DND-41 (cell line): ENCODE data around the gene KCNJ11.

Experiments used
- ATAC-seq: fragments of 200-7000 bp; cut with Tn5 transposase; 3 replicates; pipeline ENCODE4 v1.9.1; 2021; ENCODE audit warnings: low read depth; ENCODE audit not compliant: insufficient read depth
- DNase-seq: peaks from one replicate; pipeline ENCODE4 v3.0.0-alpha.2; 2020
- H2AFZ ChIP-seq: 2 replicates; pipeline ENCODE4 v1.6.0; 2012; ENCODE audit warnings: low read depth, low read length
- H3K27ac ChIP-seq: 2 replicates; pipeline ENCODE4 v1.5.1; 2012; ENCODE audit warnings: low read length, inconsistent platforms
- H3K27me3 ChIP-seq: fragments of 200-600 bp; sonication (generic); 2 replicates; pipeline ENCODE4 v1.6.0; 2012; ENCODE audit warnings: low read length, mild to moderate bottlenecking, inconsistent platforms; ENCODE audit not compliant: insufficient read depth, poor library complexity
- H3K36me3 ChIP-seq: 2 replicates; pipeline ENCODE4 v1.5.1; 2012; ENCODE audit warnings: low read length, inconsistent platforms; ENCODE audit not compliant: insufficient read depth
- H3K4me1 ChIP-seq: 2 replicates; pipeline ENCODE4 v1.5.1; 2012; ENCODE audit warnings: mild to moderate bottlenecking, low read length; ENCODE audit not compliant: insufficient read depth
- H3K4me2 ChIP-seq: 2 replicates; pipeline ENCODE4 v1.6.0; 2012; ENCODE audit warnings: mild to moderate bottlenecking, moderate library complexity, low read length, inconsistent platforms; ENCODE audit not compliant: insufficient read depth
- H3K4me3 ChIP-seq, 2 experiments: fragments of 200-600 bp in 1 of 2; shearing (Covaris generic) in 1 of 2; 2 replicates each; pipeline ENCODE4 v1.5.1; 2012 to 2016; ENCODE audit warnings: inconsistent platforms in 2 of 2, low read length in 2 of 2, mild to moderate bottlenecking in 2 of 2, low read depth in 1 of 2, moderate library complexity in 1 of 2
- H3K79me2 ChIP-seq: 2 replicates; pipeline ENCODE4 v1.6.0; 2012; ENCODE audit warnings: low read length, inconsistent platforms; ENCODE audit not compliant: insufficient read depth
- H3K9ac ChIP-seq: 2 replicates; pipeline ENCODE4 v1.6.0; 2012; ENCODE audit warnings: low read depth, mild to moderate bottlenecking, inconsistent platforms, low read length, moderate library complexity
- H3K9me3 ChIP-seq: 2 replicates; pipeline ENCODE4 v1.5.1; 2012; ENCODE audit warnings: low read length, moderate library complexity, mild to moderate bottlenecking, inconsistent platforms; ENCODE audit not compliant: insufficient read depth, severe bottlenecking
- H4K20me1 ChIP-seq: 2 replicates; pipeline ENCODE4 v1.6.0; 2012; ENCODE audit warnings: low read length; ENCODE audit not compliant: insufficient read depth
- CTCF ChIP-seq: IDR thresholded peaks from 2 replicates; pipeline ENCODE4 v1.5.1; 2012; ENCODE audit warnings: borderline replicate concordance, low read length, moderate library complexity, mild to moderate bottlenecking; ENCODE audit not compliant: poor library complexity, severe bottlenecking; ENCODE audit errors: extremely low read depth
- EZH2 ChIP-seq: IDR thresholded peaks from 3 replicates; pipeline ENCODE4 v1.6.1; 2012; ENCODE audit warnings: borderline replicate concordance, low read depth, mild to moderate bottlenecking, moderate library complexity, low read length, inconsistent platforms; ENCODE audit not compliant: severe bottlenecking

The KCNJ11 gene

GRCh38 chr11:17381156-17381555 lies 7.3 kb downstream of the KCNJ11 start:
- H3K27me3 ChIP-seq, result no peaks in the 10 kb centered on the region
- H4K20me1 ChIP-seq, result peaks cover 29% of the 10 kb centered on the region
- no peak overlapping the region for H2AFZ ChIP-seq
- H3K4me2 ChIP-seq, result no peak overlapping the region
- TF ChIP-seq EZH2 (no peak), CTCF (no peak)
- peaks cover 79% of the 10 kb centered on the region for H3K36me3 ChIP-seq
- peaks cover 29% of the 10 kb centered on the region for H3K79me2 ChIP-seq
- H3K9ac ChIP-seq, result no peak overlapping the region
- peaks cover 28% of the 10 kb centered on the region for H3K4me1 ChIP-seq
- no peak overlapping the region for H3K4me3 ChIP-seq
- peaks cover 14% of the 10 kb centered on the region for H3K9me3 ChIP-seq
- H3K27ac ChIP-seq, result no peak overlapping the region
- no peak for DNase-seq
- no peak for ATAC-seq

DNA sequence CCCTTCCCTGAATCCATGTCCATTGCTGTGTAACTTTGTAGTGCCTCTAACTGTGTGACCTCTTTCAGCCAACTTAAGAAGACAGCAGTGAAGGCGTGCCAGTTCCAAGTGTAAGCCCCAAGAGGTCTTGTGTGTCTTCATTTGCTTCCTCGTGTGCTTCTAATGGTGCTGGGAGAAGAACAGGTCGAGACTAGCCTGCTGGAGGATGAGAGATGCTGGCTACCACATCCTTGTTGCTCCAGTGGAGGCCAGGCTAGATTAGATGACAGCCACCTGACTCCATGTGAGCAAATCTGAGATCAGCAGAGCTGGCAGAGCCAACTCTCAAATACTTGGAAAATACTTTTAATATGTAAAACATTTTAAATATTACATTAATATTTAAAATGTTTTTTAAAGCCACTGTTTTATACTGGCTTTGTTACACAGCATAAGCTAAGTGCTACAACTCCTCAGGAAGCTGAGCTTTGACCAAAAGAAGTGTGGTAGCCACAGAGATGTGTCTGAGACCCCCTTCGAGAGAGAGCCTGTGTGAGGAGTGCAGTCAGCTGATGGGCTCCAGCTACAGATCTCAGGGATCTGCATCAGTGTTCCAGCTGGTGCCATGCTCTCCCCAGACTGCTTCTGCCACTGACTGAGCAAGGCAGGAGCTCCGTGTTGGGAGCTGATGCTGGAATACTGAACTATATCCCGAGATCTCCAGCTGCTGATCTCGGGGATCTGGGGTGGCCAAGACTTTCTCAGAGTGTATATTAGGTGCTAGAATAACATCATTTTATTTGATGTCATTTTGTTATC lies 8.9 kb downstream of the KCNJ11 start:
- peaks cover 80% of the 10 kb centered on the region for H3K36me3 ChIP-seq
- H3K9ac ChIP-seq, result no peak overlapping the region
- H4K20me1 ChIP-seq, result peaks cover 14% of the 10 kb centered on the region
- no peak overlapping the region for H3K27ac ChIP-seq
- H3K79me2 ChIP-seq, result peaks cover 13% of the 10 kb centered on the region
- no peak overlapping the region for H3K4me2 ChIP-seq
- DNase-seq (no peak), ATAC-seq (no peak)
- no peak for TF ChIP-seq CTCF
- no peak for TF ChIP-seq EZH2
- H2AFZ ChIP-seq, result no peak overlapping the region
- H3K4me1 ChIP-seq, result peaks cover 13% of the 10 kb centered on the region
- H3K9me3 ChIP-seq, result peaks cover 15% of the 10 kb centered on the region
- no peak overlapping the region for H3K4me3 ChIP-seq
- H3K27me3 ChIP-seq, result no peaks in the 10 kb centered on the region

- DNase-seq, result no peak
- Histone ChIP-seq H3K27ac (no peak overlapping the region), H3K4me3 (no peak overlapping the region), H2AFZ (no peak overlapping the region), H3K4me1 (peaks cover 3% of the 10 kb centered on the region), H3K9me3 (peaks cover 25% of the 10 kb centered on the region), H3K4me2 (no peak overlapping the region), H3K9ac (no peak overlapping the region), H3K79me2 (peaks cover 5% of the 10 kb centered on the region), H3K36me3 (peaks cover 80% of the 10 kb centered on the region), H3K27me3 (no peaks in the 10 kb centered on the region), H4K20me1 (peaks cover 6% of the 10 kb centered on the region)
- no peak for ATAC-seq
- TF ChIP-seq CTCF, result no peak
- no peak for TF ChIP-seq EZH2
These were observed 9.8 kb downstream of the KCNJ11 start for GRCh38 chr11:17378655-17379054.
